Mesothelial cell of epicardium (in vitro differentiated cells): ENCODE measurements around the gene SGCD. TPM values are rescaled to one million over a fixed set of nuclear protein-coding genes. Genes with fewer than 3 reads are reported as not detected.

Source experiments
- DNase-seq, 2 experiments: peaks; one replicate each; pipeline ENCODE4 v3.0.0; 2021; ENCODE audit warnings: low spot score in 2 of 2; ENCODE audit not compliant: unreplicated experiment in 2 of 2
- H3K27ac Mint-ChIP-seq: 2 replicates; pipeline ENCODE4 v1.8.0; 2021; ENCODE audit warnings: mixed read lengths
- H3K27me3 Mint-ChIP-seq: 2 replicates; pipeline ENCODE4 v1.8.0; 2021; ENCODE audit warnings: low read depth, mixed read lengths
- H3K36me3 Mint-ChIP-seq: 2 replicates; pipeline ENCODE4 v1.8.0; 2021; ENCODE audit warnings: mixed read lengths
- H3K4me1 Mint-ChIP-seq: 2 replicates; pipeline ENCODE4 v1.8.0; 2021; ENCODE audit warnings: mixed read lengths
- H3K4me3 Mint-ChIP-seq: 2 replicates; pipeline ENCODE4 v1.8.0; 2021; ENCODE audit warnings: mild to moderate bottlenecking, moderate library complexity, mixed read lengths
- H3K9me3 Mint-ChIP-seq: 2 replicates; pipeline ENCODE4 v1.8.0; 2021; ENCODE audit warnings: mixed read lengths
- total RNA-seq: library from RNA; stranded (reverse); gene quantifications from 3 replicates; pipeline ENCODE4 v1.2.1, GENCODE V29; 2021
- TF ChIP-seq, protein P1 (sequence below): fragments of 200-600 bp; sonication (generic); IDR thresholded peaks from one replicate; pipeline ENCODE4 v1.5.0; 2021; ENCODE audit warnings: antibody characterized with exemption; ENCODE audit not compliant: unreplicated experiment

Gene SGCD
- total RNA-seq, 1 donor from 2014 or later: 4.9 TPM

DNA sequence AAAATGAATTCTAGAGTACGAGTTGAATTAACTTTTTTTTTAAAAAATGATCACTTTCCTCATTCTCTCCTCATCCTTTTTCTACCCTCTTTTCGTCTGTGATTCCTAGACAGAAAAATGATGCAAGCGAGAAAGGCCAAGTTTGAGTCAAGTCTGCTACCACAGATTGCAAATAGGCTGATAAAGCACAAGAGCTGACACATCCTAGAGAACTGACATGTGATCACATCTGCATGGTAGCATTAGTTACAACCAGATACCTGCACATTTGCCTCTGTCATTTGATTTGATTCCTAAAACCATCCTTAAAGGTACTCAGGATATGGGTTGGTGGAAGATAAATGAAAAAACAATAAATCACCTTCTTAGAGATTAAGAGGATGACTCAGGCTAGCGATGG, 297.7 kb downstream of the SGCD start:
- peaks cover 1% of the 10 kb centered on the region for H3K27me3 Mint-ChIP-seq
- TF ChIP-seq, protein P1, sequence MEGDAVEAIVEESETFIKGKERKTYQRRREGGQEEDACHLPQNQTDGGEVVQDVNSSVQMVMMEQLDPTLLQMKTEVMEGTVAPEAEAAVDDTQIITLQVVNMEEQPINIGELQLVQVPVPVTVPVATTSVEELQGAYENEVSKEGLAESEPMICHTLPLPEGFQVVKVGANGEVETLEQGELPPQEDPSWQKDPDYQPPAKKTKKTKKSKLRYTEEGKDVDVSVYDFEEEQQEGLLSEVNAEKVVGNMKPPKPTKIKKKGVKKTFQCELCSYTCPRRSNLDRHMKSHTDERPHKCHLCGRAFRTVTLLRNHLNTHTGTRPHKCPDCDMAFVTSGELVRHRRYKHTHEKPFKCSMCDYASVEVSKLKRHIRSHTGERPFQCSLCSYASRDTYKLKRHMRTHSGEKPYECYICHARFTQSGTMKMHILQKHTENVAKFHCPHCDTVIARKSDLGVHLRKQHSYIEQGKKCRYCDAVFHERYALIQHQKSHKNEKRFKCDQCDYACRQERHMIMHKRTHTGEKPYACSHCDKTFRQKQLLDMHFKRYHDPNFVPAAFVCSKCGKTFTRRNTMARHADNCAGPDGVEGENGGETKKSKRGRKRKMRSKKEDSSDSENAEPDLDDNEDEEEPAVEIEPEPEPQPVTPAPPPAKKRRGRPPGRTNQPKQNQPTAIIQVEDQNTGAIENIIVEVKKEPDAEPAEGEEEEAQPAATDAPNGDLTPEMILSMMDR: no peak
- no peaks in the 10 kb centered on the region for H3K4me1 Mint-ChIP-seq
- H3K27ac Mint-ChIP-seq: no peak overlapping the region
- H3K4me3 Mint-ChIP-seq: no peak overlapping the region
- H3K36me3 Mint-ChIP-seq: no peaks in the 10 kb centered on the region
- no peaks in the 10 kb centered on the region for H3K9me3 Mint-ChIP-seq
- DNase-seq: no peak

DNA sequence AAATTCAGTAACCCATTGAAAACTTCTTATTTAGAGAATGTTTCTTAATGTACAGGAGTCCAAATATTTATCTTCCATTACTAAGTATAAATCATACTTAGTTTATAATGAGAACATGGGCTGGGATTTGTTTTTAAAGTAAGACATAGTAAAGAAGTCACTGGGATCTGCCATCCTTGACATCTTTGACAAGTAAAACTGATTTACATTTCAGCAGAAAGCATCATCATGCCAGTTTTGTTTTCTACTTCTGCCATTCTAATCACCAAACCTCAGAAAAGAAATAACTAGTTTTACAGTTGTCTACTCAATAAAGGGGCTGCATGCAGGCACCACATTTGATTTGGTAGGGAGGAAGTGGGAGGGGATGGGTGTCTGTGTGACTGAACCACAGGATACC, 301.5 kb downstream of the SGCD start:
- H3K27ac Mint-ChIP-seq: no peak overlapping the region
- H3K27me3 Mint-ChIP-seq: no peaks in the 10 kb centered on the region
- DNase-seq: no peak
- no peaks in the 10 kb centered on the region for H3K9me3 Mint-ChIP-seq
- no peaks in the 10 kb centered on the region for H3K4me1 Mint-ChIP-seq
- H3K4me3 Mint-ChIP-seq: no peak overlapping the region
- no peaks in the 10 kb centered on the region for H3K36me3 Mint-ChIP-seq
- TF ChIP-seq, protein P1: no peak

DNA sequence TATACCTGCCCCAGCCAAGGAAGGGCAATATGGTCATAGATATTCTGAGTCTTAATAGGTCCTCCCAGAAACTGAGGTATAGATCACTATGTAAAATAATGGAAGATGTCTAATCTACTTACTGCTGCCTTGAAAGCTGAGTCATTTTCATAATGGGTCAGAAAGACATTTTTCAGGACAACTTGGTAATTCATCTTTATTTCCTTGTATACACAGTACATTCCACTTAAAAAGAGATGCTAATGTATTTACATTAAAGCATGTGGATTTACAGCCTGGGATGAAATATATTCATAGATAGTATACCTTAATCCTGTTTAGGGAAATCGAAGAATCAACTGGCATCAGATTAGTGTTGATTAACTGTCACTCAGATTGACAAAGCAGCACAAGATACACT, 304.0 kb downstream of the SGCD start:
- DNase-seq: no peak
- no peaks in the 10 kb centered on the region for H3K9me3 Mint-ChIP-seq
- TF ChIP-seq, protein P1: no peak
- no peaks in the 10 kb centered on the region for H3K27me3 Mint-ChIP-seq
- H3K36me3 Mint-ChIP-seq: no peaks in the 10 kb centered on the region
- H3K27ac Mint-ChIP-seq: no peak overlapping the region
- no peaks in the 10 kb centered on the region for H3K4me1 Mint-ChIP-seq
- no peak overlapping the region for H3K4me3 Mint-ChIP-seq

DNA sequence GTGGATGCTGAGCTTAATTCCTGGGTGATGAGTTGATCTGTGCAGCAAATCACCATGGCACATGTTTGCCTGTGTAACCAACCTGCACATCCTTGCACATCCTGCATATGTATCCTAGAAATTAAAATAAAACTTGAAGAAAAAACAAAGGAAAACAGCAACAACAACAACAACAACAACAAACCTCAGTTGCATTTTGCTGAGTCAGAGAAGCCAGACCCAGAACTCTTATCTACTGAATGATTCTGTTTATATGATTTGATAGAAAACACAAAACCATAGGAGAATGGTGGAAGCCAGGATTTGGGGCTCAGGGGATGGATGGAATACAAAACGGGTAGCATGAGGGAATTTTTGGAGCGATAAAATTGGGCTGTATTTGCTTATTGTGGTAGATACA, 307.3 kb downstream of the SGCD start:
- no peak for DNase-seq
- Mint-ChIP-seq H3K27me3 (no peaks in the 10 kb centered on the region), H3K27ac (no peak overlapping the region), H3K4me3 (no peak overlapping the region), H3K36me3 (no peaks in the 10 kb centered on the region), H3K4me1 (no peaks in the 10 kb centered on the region), H3K9me3 (no peaks in the 10 kb centered on the region)
- TF ChIP-seq, protein P1: no peak

DNA sequence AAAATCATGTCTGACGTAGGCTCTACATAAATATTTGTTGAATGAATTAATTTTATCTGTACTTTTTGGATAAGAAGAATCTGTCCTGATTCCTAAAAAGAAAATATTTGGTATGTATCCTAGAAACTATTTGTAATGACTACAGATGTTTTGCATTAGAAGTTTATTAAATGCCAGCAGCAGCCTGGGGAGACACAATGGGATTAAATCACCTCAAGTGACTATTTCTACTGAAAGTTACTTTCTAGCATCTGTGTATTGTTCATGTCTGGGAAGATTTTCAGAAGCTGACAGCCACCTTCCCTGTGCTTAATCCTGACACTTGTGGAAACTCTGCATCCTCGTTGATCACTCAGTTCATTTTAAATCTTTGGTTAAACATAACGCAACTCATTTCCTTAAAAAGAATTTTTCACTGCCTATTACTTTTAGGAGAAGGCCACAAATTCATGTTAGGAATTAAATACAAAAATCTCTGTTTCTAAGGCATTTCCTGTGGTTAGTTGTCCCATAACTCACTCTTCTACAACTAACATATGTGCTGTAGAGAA, 313.8 kb downstream of the SGCD start:
- Mint-ChIP-seq H3K4me3 (no peak overlapping the region), H3K27me3 (no peaks in the 10 kb centered on the region), H3K36me3 (no peaks in the 10 kb centered on the region), H3K4me1 (peaks cover 23% of the 10 kb centered on the region), H3K27ac (peak overlapping the region; percentile 70), H3K9me3 (no peaks in the 10 kb centered on the region)
- TF ChIP-seq, protein P1: no peak
- no peak for DNase-seq

DNA sequence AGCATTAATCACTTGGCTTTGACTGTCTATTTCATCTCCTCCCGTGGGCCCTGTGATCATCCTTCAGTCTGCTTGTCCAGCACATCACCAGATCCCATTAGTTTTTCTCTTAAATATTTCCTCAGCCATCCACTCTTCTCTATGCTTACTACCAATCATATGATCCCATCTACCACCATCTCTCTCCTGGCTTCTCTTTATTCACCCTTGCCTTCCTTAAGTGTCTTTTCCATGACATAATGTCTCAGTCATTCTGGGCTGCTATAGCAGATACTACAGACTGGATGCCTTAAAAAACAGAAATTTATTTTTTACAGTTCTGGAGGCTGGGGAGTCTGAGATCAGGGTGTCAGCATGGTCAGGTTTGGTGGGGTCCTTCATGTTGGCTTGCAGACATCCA, 314.7 kb downstream of the SGCD start:
- peak overlapping the region; percentile 27 for H3K27ac Mint-ChIP-seq
- H3K4me3 Mint-ChIP-seq: no peak overlapping the region
- DNase-seq: no peak

More for the DNA sequence above, 314.7 kb downstream of the SGCD start:
- no peaks in the 10 kb centered on the region for H3K36me3 Mint-ChIP-seq
- TF ChIP-seq, protein P1: no peak
- no peaks in the 10 kb centered on the region for H3K9me3 Mint-ChIP-seq
- H3K4me1 Mint-ChIP-seq: peaks cover 23% of the 10 kb centered on the region
- no peaks in the 10 kb centered on the region for H3K27me3 Mint-ChIP-seq
